ENCODE measurements around the gene SRP14. TPM values are rescaled to one million over a fixed set of nuclear protein-coding genes. Genes with fewer than 3 reads are reported as not detected.
"Not testable (repeated sequence)": the region's sequence is repeated elsewhere in the genome, so short reads cannot be mapped to it uniquely, and the experiment has no call there.

SRP14 gene
- polyA plus RNA-seq, 4 donors: 571 to 622 (median 600) TPM

DNA sequence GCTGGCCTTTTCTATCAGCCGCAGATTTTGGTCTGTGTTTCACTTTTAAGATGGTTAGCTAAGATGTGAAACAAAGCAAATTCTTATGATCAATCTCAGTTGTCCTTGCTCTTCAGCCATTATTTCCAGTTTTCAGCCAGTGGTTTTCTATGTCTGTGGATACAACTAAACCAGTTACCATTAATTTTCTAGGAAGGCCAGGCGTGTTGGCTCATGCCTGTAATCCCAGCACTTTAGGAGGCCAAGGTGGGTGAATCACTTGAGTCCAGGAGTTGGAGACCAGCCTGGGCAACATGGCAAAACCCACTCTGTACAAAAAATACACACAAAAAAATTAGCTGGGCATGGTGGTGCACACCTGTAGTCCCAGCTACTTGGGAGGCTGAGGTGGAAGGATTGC lies 42.8 kb downstream of the SRP14 start:
- not testable (repeated sequence) for DNase-seq (ENCODE audit: low read depth in 4 of 4, low spot score in 3 of 4)

DNA sequence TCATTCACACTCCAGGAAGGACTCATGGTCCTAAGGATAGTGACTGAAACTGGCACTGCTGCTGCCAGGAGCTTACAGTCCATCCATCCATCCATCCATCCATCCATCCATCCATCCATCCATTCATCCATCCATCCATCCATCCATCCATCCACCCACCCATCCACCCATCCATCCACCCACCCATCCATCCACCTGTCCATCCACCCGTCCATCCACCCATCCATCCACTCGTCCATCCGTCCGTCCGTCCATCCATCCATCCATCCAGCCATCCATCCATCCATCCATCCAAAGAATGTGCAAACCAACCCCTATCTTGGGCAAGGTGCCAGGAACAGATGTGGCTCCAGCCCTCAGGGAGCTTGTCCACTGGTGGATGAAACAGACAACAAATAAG lies 46.0 kb downstream of the SRP14 start:
- not testable (repeated sequence) for DNase-seq (ENCODE audit: low read depth in 4 of 4, low spot score in 3 of 4)

DNA sequence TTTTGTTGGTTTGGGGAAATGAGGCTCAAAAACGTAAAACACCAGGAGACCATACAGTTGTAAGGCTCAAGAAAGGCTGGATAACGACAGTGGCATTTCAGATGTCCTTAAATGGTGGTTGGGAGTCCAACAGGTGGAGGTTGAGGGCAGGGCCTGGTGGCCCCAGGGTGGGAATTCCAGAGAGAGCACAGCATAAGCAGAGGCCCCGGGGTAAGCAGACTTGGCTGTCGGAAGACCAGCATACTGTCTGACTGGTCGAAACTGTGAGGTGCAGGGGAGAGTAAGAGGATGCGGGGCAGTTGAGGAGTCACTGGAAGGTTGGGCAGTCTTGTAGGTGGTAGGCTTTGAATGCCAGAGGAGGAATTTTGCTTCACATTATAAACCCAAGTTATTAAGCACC lies 48.3 kb downstream of the SRP14 start:
- no peak for DNase-seq (ENCODE audit: low read depth in 4 of 4, low spot score in 3 of 4)

DNA sequence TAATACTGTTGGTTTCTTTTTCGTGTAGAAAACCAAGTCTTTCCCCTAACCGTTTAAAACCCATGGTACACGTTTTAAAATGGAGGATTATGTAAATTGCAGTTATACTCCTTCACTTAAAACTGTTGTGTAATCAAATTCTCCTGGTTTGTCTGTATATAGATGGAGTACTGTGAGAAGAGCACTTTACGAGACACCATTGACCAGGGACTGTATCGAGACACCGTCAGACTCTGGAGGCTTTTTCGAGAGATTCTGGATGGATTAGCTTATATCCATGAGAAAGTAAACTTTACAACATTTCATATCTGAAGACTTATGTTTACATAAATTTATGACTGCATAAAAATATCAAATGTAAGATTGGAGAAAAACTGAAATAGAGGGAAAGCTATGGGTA lies 51.2 kb downstream of the SRP14 start:
- DNase-seq (ENCODE audit: low read depth in 4 of 4, low spot score in 3 of 4): no peak

Other genes with a start within 250 kb of the SRP14 start
- gene GPR176, start 118.9 kb downstream of the SRP14 start, polyA plus RNA-seq (ENCODE audit: insufficient read length in 4 of 4): 10 to 100 TPM; 14.2 to 17.7 (median 15.1) TPM
- 10 to 100 TPM; 49.6 to 67.6 (median 56.9) TPM for gene EIF2AK4, start 105.1 kb downstream of the SRP14 start, polyA plus RNA-seq (ENCODE audit: insufficient read length in 4 of 4)
- gene BMF, start 69.7 kb upstream of the SRP14 start, polyA plus RNA-seq (ENCODE audit: insufficient read length in 4 of 4): 10 to 100 TPM; 39.0 to 43.6 (median 42.2) TPM
- 10 to 100 TPM; 27.1 to 31.3 (median 29.6) TPM for gene BUB1B, start 121.9 kb upstream of the SRP14 start, polyA plus RNA-seq (ENCODE audit: insufficient read length in 4 of 4)
- 1 to 10 TPM; 6.3 to 6.7 (median 6.6) TPM for gene PAK6, start 199.9 kb upstream of the SRP14 start, polyA plus RNA-seq (ENCODE audit: insufficient read length in 4 of 4)
- under 1 TPM in 1 of 4 donors, not detected in 3; 0.26 TPM for gene ANKRD63, start 243.9 kb upstream of the SRP14 start, polyA plus RNA-seq (ENCODE audit: insufficient read length in 4 of 4)

All from right renal pelvis (tissue), 4 donors.